ENCODE results near the gene ANKRD53. TPM values are rescaled to one million over a fixed set of nuclear protein-coding genes. Genes with fewer than 3 reads are reported as not detected.
"Not testable (repeated sequence)": the region's sequence is repeated elsewhere in the genome, so short reads cannot be mapped to it uniquely, and the experiment has no call there.

The ANKRD53 gene
- total RNA-seq, 2 donors from 2014 or later, result 4.7 to 10.2 TPM

GRCh38 chr2:71023553-71024243, 45.3 kb downstream of the ANKRD53 start:
- H3K36me3 ChIP-seq (replicated peaks in 1 of 2; ENCODE audit: insufficient read depth in 1 of 2, low read depth in 2 of 2); H3K4me3 ChIP-seq; intact Hi-C loops (cut with DNase I); ATAC-seq; H3K9me3 ChIP-seq; H3K27me3 ChIP-seq: not testable (repeated sequence)
- Histone ChIP-seq H3K27ac (peak overlapping the region; percentile 25 to 84 (median 78)), H3K4me1 (peaks cover 15% of the 10 kb centered on the region)
- 14% methylated on average over 14 to 15 of the region's 15 CpGs for WGBS, 2 donors
- TF ChIP-seq POLR2A (IDR thresholded peaks at IDR 0.05), result peak in 1 of 3 donors; percentile 17
- TF ChIP-seq, protein P1, sequence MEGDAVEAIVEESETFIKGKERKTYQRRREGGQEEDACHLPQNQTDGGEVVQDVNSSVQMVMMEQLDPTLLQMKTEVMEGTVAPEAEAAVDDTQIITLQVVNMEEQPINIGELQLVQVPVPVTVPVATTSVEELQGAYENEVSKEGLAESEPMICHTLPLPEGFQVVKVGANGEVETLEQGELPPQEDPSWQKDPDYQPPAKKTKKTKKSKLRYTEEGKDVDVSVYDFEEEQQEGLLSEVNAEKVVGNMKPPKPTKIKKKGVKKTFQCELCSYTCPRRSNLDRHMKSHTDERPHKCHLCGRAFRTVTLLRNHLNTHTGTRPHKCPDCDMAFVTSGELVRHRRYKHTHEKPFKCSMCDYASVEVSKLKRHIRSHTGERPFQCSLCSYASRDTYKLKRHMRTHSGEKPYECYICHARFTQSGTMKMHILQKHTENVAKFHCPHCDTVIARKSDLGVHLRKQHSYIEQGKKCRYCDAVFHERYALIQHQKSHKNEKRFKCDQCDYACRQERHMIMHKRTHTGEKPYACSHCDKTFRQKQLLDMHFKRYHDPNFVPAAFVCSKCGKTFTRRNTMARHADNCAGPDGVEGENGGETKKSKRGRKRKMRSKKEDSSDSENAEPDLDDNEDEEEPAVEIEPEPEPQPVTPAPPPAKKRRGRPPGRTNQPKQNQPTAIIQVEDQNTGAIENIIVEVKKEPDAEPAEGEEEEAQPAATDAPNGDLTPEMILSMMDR (IDR thresholded peaks at IDR 0.05), result peak; percentile 18 to 69 (median 59)
- DNase-seq, result peak; percentile 78 to 92 (median 87)

Small RNA genes within 50 kb of the gene (small RNA-seq; reads per million reads assigned to genes)
- gene RN7SL160P, result not detected

Other genes starting within 250 kb of the ANKRD53 start
- 1 to 10 TPM; 2.3 to 7.6 TPM for gene ADD2, start 210.4 kb upstream of the ANKRD53 start, total RNA-seq
- gene FIGLA, start 188.0 kb upstream of the ANKRD53 start, total RNA-seq, result not detected
- 1 to 10 TPM in 1 of 2 donors, not detected in 1; 3.3 TPM for gene CLEC4F, start 158.0 kb upstream of the ANKRD53 start, total RNA-seq
- not detected for gene CD207, start 142.8 kb upstream of the ANKRD53 start, total RNA-seq
- gene VAX2, start 78.1 kb upstream of the ANKRD53 start, total RNA-seq, result 10 to 100 TPM in 1 of 2 donors, under 1 TPM in 1; 0.78 to 10.9 TPM
- gene ATP6V1B1, start 42.7 kb upstream of the ANKRD53 start, total RNA-seq, result 10 to 100 TPM in 1 of 2 donors, 1 to 10 TPM in 1; 9.9 to 17.9 TPM
- 10 to 100 TPM; 16.6 to 19.1 TPM for gene TEX261, start 16.2 kb downstream of the ANKRD53 start, total RNA-seq
- 10 to 100 TPM; 57.1 to 62.0 TPM for gene NAGK, start 90.0 kb downstream of the ANKRD53 start, total RNA-seq
- gene MCEE, start 151.6 kb downstream of the ANKRD53 start, total RNA-seq, result 10 to 100 TPM; 10.1 to 24.7 TPM
- gene MPHOSPH10, start 152.0 kb downstream of the ANKRD53 start, total RNA-seq, result 10 to 100 TPM; 15.0 to 19.1 TPM
- 10 to 100 TPM; 18.5 to 32.9 TPM for gene PAIP2B, start 248.5 kb downstream of the ANKRD53 start, total RNA-seq

Data from body of pancreas (tissue), 4 donors.